CD14-positive monocyte (primary cell): ENCODE results near the gene FIBIN. TPM values are rescaled to one million over a fixed set of nuclear protein-coding genes. Genes with fewer than 3 reads are reported as not detected.

Experiments used
- DNase-seq, 3 donors: peaks; one replicate each; pipeline ENCODE4 v3.0.0-alpha.2; 2011 to 2022
- H2AFZ ChIP-seq: 2 replicates; pipeline ENCODE4 v1.6.0; 2012; ENCODE audit warnings: mild to moderate bottlenecking, low read depth, low read length, inconsistent platforms; ENCODE audit not compliant: insufficient read depth, poor library complexity, severe bottlenecking
- H3K27ac ChIP-seq, 2 donors: 1 replicate in 1 of 2; 2 replicates in 1 of 2; pipeline ENCODE4 v1.5.1; 2012 to 2013; ENCODE audit warnings: low read length in 2 of 2, control low read depth in 1 of 2, inconsistent platforms in 1 of 2, low read depth in 1 of 2, mild to moderate bottlenecking in 1 of 2
- H3K27me3 ChIP-seq, 2 donors: one replicate each; pipeline versions ENCODE4 v1.6.0 to v1.6.1; 2011 to 2013; ENCODE audit warnings: low read length in 2 of 2; ENCODE audit not compliant: control insufficient read depth in 2 of 2, insufficient read depth in 2 of 2
- H3K36me3 ChIP-seq, 2 donors: replicated peaks in 1 of 2; 1 replicate in 1 of 2; 2 replicates in 1 of 2; pipeline versions ENCODE4 v1.5.1 to v1.6.1; 2012 to 2013; ENCODE audit warnings: low read length in 2 of 2, control low read depth in 1 of 2, inconsistent platforms in 1 of 2, mild to moderate bottlenecking in 1 of 2; ENCODE audit not compliant: insufficient read depth in 2 of 2, control insufficient read depth in 1 of 2
- H3K4me1 ChIP-seq, 2 donors: 1 replicate in 1 of 2; 2 replicates in 1 of 2; pipeline versions ENCODE4 v1.5.1 to v1.6.1; 2012 to 2013; ENCODE audit warnings: low read length in 2 of 2, control low read depth in 1 of 2, inconsistent platforms in 1 of 2, mild to moderate bottlenecking in 1 of 2, moderate library complexity in 1 of 2; ENCODE audit not compliant: insufficient read depth in 2 of 2, control insufficient read depth in 1 of 2
- H3K4me2 ChIP-seq: replicated peaks from 2 replicates; pipeline ENCODE3; 2012; ENCODE audit warnings: low read length, moderate library complexity, mild to moderate bottlenecking; ENCODE audit not compliant: poor library complexity, severe bottlenecking; ENCODE audit errors: extremely low read depth
- H3K4me3 ChIP-seq, 3 experiments: fragments of 200-600 bp in 1 of 3; sonication (generic) in 1 of 3; replicated peaks in 1 of 3; 1 replicate in 2 of 3; 2 replicates in 1 of 3; pipeline ENCODE4 v1.5.1; 2011 to 2013; ENCODE audit warnings: low read length in 3 of 3, mild to moderate bottlenecking in 3 of 3, control low read depth in 2 of 3, low read depth in 2 of 3, inconsistent platforms in 1 of 3, moderate library complexity in 1 of 3
- H3K79me2 ChIP-seq: 2 replicates; pipeline ENCODE4 v1.6.0; 2012; ENCODE audit warnings: mild to moderate bottlenecking, control low read depth, inconsistent platforms, low read length, moderate library complexity; ENCODE audit not compliant: insufficient read depth
- H3K9ac ChIP-seq: 2 replicates; pipeline ENCODE4 v1.6.0; 2017; ENCODE audit warnings: low read length, mild to moderate bottlenecking; ENCODE audit not compliant: insufficient read depth, poor library complexity, severe bottlenecking
- H3K9me3 ChIP-seq, 2 donors: replicated peaks in 1 of 2; 1 replicate in 1 of 2; 2 replicates in 1 of 2; pipeline versions ENCODE4 v1.5.1 to v1.6.1; 2012 to 2013; ENCODE audit warnings: low read length in 2 of 2, control low read depth in 1 of 2; ENCODE audit not compliant: control insufficient read depth in 1 of 2, insufficient read depth in 1 of 2
- H4K20me1 ChIP-seq: 2 replicates; pipeline ENCODE4 v1.6.0; 2012; ENCODE audit warnings: mild to moderate bottlenecking, low read length, control low read depth, moderate library complexity; ENCODE audit not compliant: insufficient read depth
- H3K27ac Mint-ChIP-seq, 7 donors: one replicate each; pipeline ENCODE4 v1.8.0; 2020; ENCODE audit warnings: mild to moderate bottlenecking in 7 of 7, mixed read lengths in 7 of 7, moderate library complexity in 6 of 7, inconsistent platforms in 2 of 7
- H3K27me3 Mint-ChIP-seq, 3 donors: one replicate each; pipeline ENCODE4 v1.8.0; 2021 to 2022; ENCODE audit warnings: low read depth in 3 of 3, mild to moderate bottlenecking in 3 of 3, mixed read lengths in 3 of 3, moderate library complexity in 3 of 3, inconsistent platforms in 1 of 3
- H3K36me3 Mint-ChIP-seq, 2 donors: one replicate each; pipeline ENCODE4 v1.8.0; 2020; ENCODE audit warnings: mixed read lengths in 2 of 2, inconsistent platforms in 1 of 2, mild to moderate bottlenecking in 1 of 2
- H3K4me1 Mint-ChIP-seq: one replicate; pipeline ENCODE4 v1.8.0; 2020; ENCODE audit warnings: mild to moderate bottlenecking, mixed read lengths
- H3K4me3 Mint-ChIP-seq, 2 donors: one replicate each; pipeline ENCODE4 v1.8.0; 2020; ENCODE audit warnings: mild to moderate bottlenecking in 2 of 2, mixed read lengths in 2 of 2, moderate library complexity in 1 of 2
- H3K9me3 Mint-ChIP-seq, 7 donors: one replicate each; pipeline ENCODE4 v1.8.0; 2020 to 2022; ENCODE audit warnings: mixed read lengths in 7 of 7, mild to moderate bottlenecking in 6 of 7, moderate library complexity in 6 of 7, inconsistent platforms in 2 of 7
- CTCF ChIP-seq: fragments of 200-600 bp; IDR thresholded peaks from one replicate; pipeline ENCODE4 v1.8.0; 2022; ENCODE audit warnings: antibody characterized with exemption, mild to moderate bottlenecking
- WGBS: methylation state at CpG from one replicate; pipeline ENCODE4 v1.1.5; 2013; ENCODE audit warnings: missing lambda C conversion rate; ENCODE audit not compliant: insufficient coverage; 5-methylcytosine and 5-hydroxymethylcytosine counted together
- intact Hi-C, 2 donors: fragments of 100-400 bp; cut with micrococcal nuclease; formaldehyde crosslinking; loops; one replicate each; pipeline versions ENCODE4 v1.15.0 to v1.15.1; 2023
- polyA plus RNA-seq, 3 donors: library from polyadenylated mRNA; depleted of rRNA in 1 of 3; unstranded in 2 of 3; stranded (reverse) in 1 of 3; fragments of 300-500 nt in 2 of 3; fragments of >200 nt in 1 of 3; fragmentation: Illumina TruSeq in 2 of 3; gene quantifications; 1 replicate in 2 of 3; 2 replicates in 1 of 3; pipeline ENCODE4 v1.2.3, GENCODE V29; 2012 to 2021

FIBIN gene
- polyA plus RNA-seq, 3 donors: not detected

GRCh38 chr11:26946257-26946716 is 47.6 kb upstream of the FIBIN start:
- no peak for DNase-seq
- WGBS: 82% methylated on average over 2 of the region's 2 CpGs
- H3K4me2 ChIP-seq: no peak overlapping the region

GRCh38 chr11:26947379-26947844 is 46.5 kb upstream of the FIBIN start:
- H3K27ac Mint-ChIP-seq: no peak overlapping the region
- Histone ChIP-seq H3K4me1 (no peaks in the 10 kb centered on the region), H3K4me3 (no peak overlapping the region), H3K9me3 (peaks cover 3 to 5% of the 10 kb centered on the region in 2 donors), H2AFZ (no peak overlapping the region), H3K27me3 (no peaks in the 10 kb centered on the region), H3K36me3 (no peaks in the 10 kb centered on the region), H3K79me2 (no peaks in the 10 kb centered on the region), H4K20me1 (no peaks in the 10 kb centered on the region), H3K4me2 (no peak overlapping the region), H3K9ac (no peak overlapping the region), H3K27ac (no peak overlapping the region)
- peaks cover 0 to 10% (median 3%) of the 10 kb centered on the region in 7 donors for H3K9me3 Mint-ChIP-seq
- DNase-seq: no peak
- WGBS: no CpG with 5 or more reads among the region's 2 CpGs
- no peak for TF ChIP-seq CTCF
- H3K4me1 Mint-ChIP-seq: no peaks in the 10 kb centered on the region
- H3K36me3 Mint-ChIP-seq: no peaks in the 10 kb centered on the region
- no peak overlapping the region for H3K4me3 Mint-ChIP-seq
- intact Hi-C loops: no loop called here
- H3K27me3 Mint-ChIP-seq: no peaks in the 10 kb centered on the region

More at GRCh38 chr11:26946257-26946716, 47.6 kb upstream of the FIBIN start:
- H3K4me3 ChIP-seq: no peak overlapping the region
- H3K9me3 ChIP-seq: peaks cover 3 to 5% of the 10 kb centered on the region in 2 donors
- H3K79me2 ChIP-seq: no peaks in the 10 kb centered on the region
- H4K20me1 ChIP-seq: no peaks in the 10 kb centered on the region
- Mint-ChIP-seq H3K27me3 (no peaks in the 10 kb centered on the region), H3K4me3 (no peak overlapping the region), H3K27ac (no peak overlapping the region), H3K9me3 (peaks cover 1 to 13% (median 6%) of the 10 kb centered on the region in 7 donors), H3K4me1 (no peaks in the 10 kb centered on the region), H3K36me3 (no peaks in the 10 kb centered on the region)
- H3K27me3 ChIP-seq: no peaks in the 10 kb centered on the region
- no peak for TF ChIP-seq CTCF
- H3K36me3 ChIP-seq: no peaks in the 10 kb centered on the region
- intact Hi-C loops: no loop called here
- H3K27ac ChIP-seq: no peak overlapping the region
- no peaks in the 10 kb centered on the region for H3K4me1 ChIP-seq
- no peak overlapping the region for H3K9ac ChIP-seq
- H2AFZ ChIP-seq: no peak overlapping the region
